ENCODE data around the gene WAS. TPM values are rescaled to one million over a fixed set of nuclear protein-coding genes. Genes with fewer than 3 reads are reported as not detected.
"Not testable (repeated sequence)": the region's sequence is repeated elsewhere in the genome, so short reads cannot be mapped to it uniquely, and the experiment has no call there.

WAS gene
- total RNA-seq, 1 experiment from 2014 or later: 0.90 TPM

GRCh38 chrX:48681539-48682183, 1.9 kb upstream of the WAS start:
- intact Hi-C loops (cut with micrococcal nuclease; ENCODE audit: unreplicated experiment): no loop called here
- H3K4me3 ChIP-seq (ENCODE audit: low read depth, low read length, poor library complexity, severe bottlenecking): no peak overlapping the region
- no TSS peak for BruUV-seq (replicated peaks)
- H3K36me3 ChIP-seq (ENCODE audit: insufficient read depth, low read length, poor library complexity, severe bottlenecking): no peaks in the 10 kb centered on the region
- H3K9me3 ChIP-seq (ENCODE audit: low read depth, low read length, poor library complexity, severe bottlenecking): no peaks in the 10 kb centered on the region
- no peak for DNase-seq (ENCODE audit: low spot score)
- no peak overlapping the region for H3K27ac ChIP-seq (ENCODE audit: low read depth, low read length, poor library complexity, severe bottlenecking)
- no peaks in the 10 kb centered on the region for H3K27me3 ChIP-seq (replicated peaks; ENCODE audit: insufficient read depth, low read depth, low read length, poor library complexity)
- TF ChIP-seq CTCF (conservative IDR thresholded peaks at IDR 0.05; ENCODE audit: low read depth, low read length): no peak
- TF ChIP-seq EZH2 (IDR thresholded peaks at IDR 0.05; ENCODE audit: borderline replicate concordance, low read depth, low read length, poor library complexity, severe bottlenecking): no peak
- CTCF ChIA-PET: interaction anchor here (0.6 to 0.7 kb wide), 2 partner anchors 142 to 1899 kb away, joined by 3 to 6 read pairs; partner anchors contain the start of gene TBC1D25
- POLR2A ChIA-PET (ENCODE audit: low non-redundant PET): no interaction called here
- H3K4me1 ChIP-seq (ENCODE audit: insufficient read depth, low read length, poor library complexity, severe bottlenecking): no peaks in the 10 kb centered on the region

- DNase-seq (ENCODE audit: low spot score); H3K27me3 ChIP-seq (replicated peaks; ENCODE audit: insufficient read depth, low read depth, low read length, poor library complexity); BruUV-seq (replicated peaks); intact Hi-C loops (cut with micrococcal nuclease; ENCODE audit: unreplicated experiment); H3K27ac ChIP-seq (ENCODE audit: low read depth, low read length, poor library complexity, severe bottlenecking); POLR2A ChIA-PET (ENCODE audit: low non-redundant PET); H3K4me3 ChIP-seq (ENCODE audit: low read depth, low read length, poor library complexity, severe bottlenecking); H3K36me3 ChIP-seq (ENCODE audit: insufficient read depth, low read length, poor library complexity, severe bottlenecking); CTCF ChIA-PET; H3K9me3 ChIP-seq (ENCODE audit: low read depth, low read length, poor library complexity, severe bottlenecking); H3K4me1 ChIP-seq (ENCODE audit: insufficient read depth, low read length, poor library complexity, severe bottlenecking): not testable (repeated sequence)
Observed at GRCh38 chrX:48682795-48683194, 804 bp upstream of the WAS start.

GRCh38 chrX:48684134-48684533, 535 bp downstream of the WAS start:
- Histone ChIP-seq H3K4me3 (ENCODE audit: low read depth, low read length, poor library complexity, severe bottlenecking) (no peak overlapping the region), H3K36me3 (ENCODE audit: insufficient read depth, low read length, poor library complexity, severe bottlenecking) (no peaks in the 10 kb centered on the region), H3K27ac (ENCODE audit: low read depth, low read length, poor library complexity, severe bottlenecking) (no peak overlapping the region), H3K9me3 (ENCODE audit: low read depth, low read length, poor library complexity, severe bottlenecking) (no peaks in the 10 kb centered on the region), H3K27me3 (replicated peaks; ENCODE audit: insufficient read depth, low read depth, low read length, poor library complexity) (no peaks in the 10 kb centered on the region), H3K4me1 (ENCODE audit: insufficient read depth, low read length, poor library complexity, severe bottlenecking) (no peaks in the 10 kb centered on the region)
- CTCF ChIA-PET: no interaction called here
- no TSS peak for BruUV-seq (replicated peaks)
- no peak for DNase-seq (ENCODE audit: low spot score)
- POLR2A ChIA-PET (ENCODE audit: low non-redundant PET): no interaction called here
- intact Hi-C loops (cut with micrococcal nuclease; ENCODE audit: unreplicated experiment): no loop called here
- TF ChIP-seq CTCF (conservative IDR thresholded peaks at IDR 0.05; ENCODE audit: low read depth, low read length) (no peak), EZH2 (IDR thresholded peaks at IDR 0.05; ENCODE audit: borderline replicate concordance, low read depth, low read length, poor library complexity, severe bottlenecking) (no peak)

GRCh38 chrX:48685416-48685815, 1.8 kb downstream of the WAS start:
- ChIA-PET POLR2A (ENCODE audit: low non-redundant PET) (no interaction called here), CTCF (no interaction called here)
- Histone ChIP-seq H3K4me1 (ENCODE audit: insufficient read depth, low read length, poor library complexity, severe bottlenecking) (no peaks in the 10 kb centered on the region), H3K27me3 (replicated peaks; ENCODE audit: insufficient read depth, low read depth, low read length, poor library complexity) (no peaks in the 10 kb centered on the region), H3K36me3 (ENCODE audit: insufficient read depth, low read length, poor library complexity, severe bottlenecking) (no peaks in the 10 kb centered on the region), H3K27ac (ENCODE audit: low read depth, low read length, poor library complexity, severe bottlenecking) (no peak overlapping the region), H3K9me3 (ENCODE audit: low read depth, low read length, poor library complexity, severe bottlenecking) (no peaks in the 10 kb centered on the region), H3K4me3 (ENCODE audit: low read depth, low read length, poor library complexity, severe bottlenecking) (no peak overlapping the region)
- intact Hi-C loops (cut with micrococcal nuclease; ENCODE audit: unreplicated experiment): no loop called here
- no peak for TF ChIP-seq CTCF (conservative IDR thresholded peaks at IDR 0.05; ENCODE audit: low read depth, low read length)
- TF ChIP-seq EZH2 (IDR thresholded peaks at IDR 0.05; ENCODE audit: borderline replicate concordance, low read depth, low read length, poor library complexity, severe bottlenecking): no peak
- no peak for DNase-seq (ENCODE audit: low spot score)
- BruUV-seq (replicated peaks): no TSS peak
